Ecto neural progenitor cell (in vitro differentiated cells): ENCODE results near the gene KDM7A.

ENCODE experiments used
- DNase-seq: peaks from one replicate; pipeline ENCODE4 v3.0.0-alpha.2; 2018; ENCODE audit warnings: low spot score

KDM7A gene

GRCh38 chr7:140082770-140083169 lies 94.0 kb downstream of the KDM7A start:
- no peak for DNase-seq

- DNase-seq = no peak
Observed at GRCh38 chr7:140081774-140082425, 94.9 kb downstream of the KDM7A start.

- no peak for DNase-seq
Observed at GRCh38 chr7:140080919-140081318, 95.9 kb downstream of the KDM7A start.

- peak; percentile 78 for DNase-seq
Observed at GRCh38 chr7:140079121-140079536, 97.7 kb downstream of the KDM7A start.

- no peak for DNase-seq
Observed at GRCh38 chr7:140078392-140078791, 98.4 kb downstream of the KDM7A start.

GRCh38 chr7:140074780-140075179 lies 102.0 kb downstream of the KDM7A start:
- no peak for DNase-seq

- no peak for DNase-seq
Observed at GRCh38 chr7:140070546-140070945, 106.2 kb downstream of the KDM7A start.

GRCh38 chr7:140069298-140069949 lies 107.4 kb downstream of the KDM7A start:
- no peak for DNase-seq

GRCh38 chr7:140068033-140068432 lies 108.8 kb downstream of the KDM7A start:
- DNase-seq = no peak

- no peak for DNase-seq
Observed at GRCh38 chr7:140067052-140067451, 109.7 kb downstream of the KDM7A start.

GRCh38 chr7:140062528-140063299 lies 114.1 kb downstream of the KDM7A start, which contains the start of gene PARP12:
PARP12 (minus strand) TSS chr7:140062951; CDS start chr7:140062847, 104 bp downstream.
- peak; percentile 71 for DNase-seq

- DNase-seq = peak; percentile 56
Observed at GRCh38 chr7:140062118-140062527, 114.7 kb downstream of the KDM7A start.

GRCh38 chr7:140061607-140061930 lies 115.2 kb downstream of the KDM7A start:
- DNase-seq = no peak

GRCh38 chr7:140060788-140061606 lies 115.8 kb downstream of the KDM7A start:
- DNase-seq = no peak

GRCh38 chr7:140060243-140060630 lies 116.5 kb downstream of the KDM7A start:
- DNase-seq = no peak

GRCh38 chr7:140059273-140060242 lies 117.2 kb downstream of the KDM7A start:
- no peak for DNase-seq

GRCh38 chr7:140058517-140058916 lies 118.3 kb downstream of the KDM7A start:
- DNase-seq = no peak

- no peak for DNase-seq
Observed at GRCh38 chr7:140057143-140057535, 119.6 kb downstream of the KDM7A start.

- DNase-seq = no peak
Observed at GRCh38 chr7:140056431-140057142, 120.2 kb downstream of the KDM7A start.

GRCh38 chr7:140055833-140056232 lies 121.0 kb downstream of the KDM7A start:
- no peak for DNase-seq
